NCI-H2227 treated with DMSO at 0.1 percent for 48 hours (cell line): ENCODE data around the gene FGF11.

Experiments
- DNase-seq: peaks from one replicate; lab custom pipeline; 2025; lab: John Stamatoyannopoulos, UW

Gene FGF11

GRCh38 chr17:7408252-7408727 is 31.0 kb upstream of the FGF11 start:
- DNase-seq: no peak

- no peak for DNase-seq
These were observed 30.4 kb upstream of the FGF11 start for GRCh38 chr17:7408863-7409262.

- DNase-seq: no peak
These were observed 29.6 kb upstream of the FGF11 start for GRCh38 chr17:7409716-7410115.

GRCh38 chr17:7410634-7411426 is 28.5 kb upstream of the FGF11 start:
- DNase-seq: no peak

- no peak for DNase-seq
These were observed 27.9 kb upstream of the FGF11 start for GRCh38 chr17:7411427-7411750.

GRCh38 chr17:7413346-7413985 is 25.8 kb upstream of the FGF11 start:
- no peak for DNase-seq

- no peak for DNase-seq
These were observed 24.5 kb upstream of the FGF11 start for GRCh38 chr17:7414837-7415236.

GRCh38 chr17:7415784-7416183 is 23.5 kb upstream of the FGF11 start:
- DNase-seq: no peak

GRCh38 chr17:7416323-7416722 is 23.0 kb upstream of the FGF11 start:
- DNase-seq: no peak

GRCh38 chr17:7417056-7417655 is 22.2 kb upstream of the FGF11 start:
- DNase-seq: no peak

GRCh38 chr17:7418472-7419152 is 20.7 kb upstream of the FGF11 start:
- DNase-seq: no peak

- DNase-seq: no peak
These were observed 19.3 kb upstream of the FGF11 start, which contains the start of gene SPEM1 for GRCh38 chr17:7419819-7420610. Gene SPEM1, plus strand, starts transcription at chr17:7420324. Its CDS starts 61 bp downstream, at chr17:7420385.

- DNase-seq: no peak
These were observed 18.1 kb upstream of the FGF11 start for GRCh38 chr17:7421186-7421585.

- no peak for DNase-seq
These were observed 15.6 kb upstream of the FGF11 start for GRCh38 chr17:7423679-7424078.

- DNase-seq: no peak
These were observed 14.0 kb upstream of the FGF11 start, which contains the start of gene SPEM2 for GRCh38 chr17:7425316-7425715. Gene SPEM2, plus strand, starts transcription at chr17:7425616. Its CDS starts 73 bp downstream, at chr17:7425689.

- DNase-seq: no peak
These were observed 13.6 kb upstream of the FGF11 start for GRCh38 chr17:7425756-7426155.

- DNase-seq: no peak
These were observed 13.0 kb upstream of the FGF11 start for GRCh38 chr17:7426203-7426863.

GRCh38 chr17:7426896-7427489 is 12.3 kb upstream of the FGF11 start:
- no peak for DNase-seq

GRCh38 chr17:7427549-7427948 is 11.8 kb upstream of the FGF11 start:
- no peak for DNase-seq

GRCh38 chr17:7428557-7428956 is 10.8 kb upstream of the FGF11 start, which contains the start of gene SPEM3:
Gene SPEM3, plus strand, starts transcription at chr17:7428857. Its CDS starts 46 bp downstream, at chr17:7428903.
- no peak for DNase-seq

- DNase-seq: no peak
These were observed 9.6 kb upstream of the FGF11 start for GRCh38 chr17:7429722-7430121.
